ENCODE results near the gene PTPRG. TPM values are rescaled to one million over a fixed set of nuclear protein-coding genes. Genes with fewer than 3 reads are reported as not detected.
A peak's percentile ranks its signal among the peaks of the same experiment; 100 is the strongest.

PTPRG gene
- total and polyA plus RNA-seq, 2 experiments from 2014 or later, result 24.4 to 131 TPM

GRCh38 chr3:61839256-61839655 lies 277.9 kb downstream of the PTPRG start (continued):
- no peak for TF ChIP-seq ZNF462 (CRISPR knock-in tag; IDR thresholded peaks at IDR 0.05)

- Mint-ChIP-seq H3K36me3 (ENCODE audit: low read depth) (peaks cover 8% of the 10 kb centered on the region; the same call in 2 of the 3 replicates), H3K4me3 (no peak overlapping the region), H3K27me3 (ENCODE audit: insufficient read depth, low read depth, poor library complexity) (peaks cover 3% of the 10 kb centered on the region), H3K9me3 (no peaks in the 10 kb centered on the region), H3K27ac (peak overlapping the region; percentile 56; the same call in 1 of the 2 replicates), H3K4me1 (peaks cover 52% of the 10 kb centered on the region)
- Histone ChIP-seq H3K4me1 (ENCODE audit: insufficient read depth) (peaks cover 39% of the 10 kb centered on the region), H3K9me2 (ENCODE audit: insufficient read depth) (no peaks in the 10 kb centered on the region), H3K36me3 (ENCODE audit: insufficient read depth) (no peaks in the 10 kb centered on the region), H3K27ac (ENCODE audit: low read depth) (no peak overlapping the region), H4K20me1 (replicated peaks; ENCODE audit: insufficient read depth) (no peaks in the 10 kb centered on the region; the same call in 1 of the 2 replicates), H3K4me2 (no peak overlapping the region), H2AFZ (no peak overlapping the region), H3F3A (replicated peaks; ENCODE audit: low read depth) (no peaks in the 10 kb centered on the region), H3K79me2 (replicated peaks; ENCODE audit: insufficient read depth) (peaks cover 85% of the 10 kb centered on the region), H3K27me3 (ENCODE audit: insufficient read depth) (no peaks in the 10 kb centered on the region), H3K4me3 (no peak overlapping the region)
- DNase-seq (ENCODE audit: low spot score) (no peak), ATAC-seq (no peak)
- TF ChIP-seq NANOG (IDR thresholded peaks at IDR 0.05; ENCODE audit: borderline replicate concordance) (no peak), JUNB (IDR thresholded peaks at IDR 0.05; ENCODE audit: unreplicated experiment) (no peak), EZH2 (IDR thresholded peaks at IDR 0.05; ENCODE audit: low read depth, unreplicated experiment) (no peak), ZNF462 (CRISPR knock-in tag; IDR thresholded peaks at IDR 0.05) (no peak), CREB1 (CRISPR knock-in tag; IDR thresholded peaks at IDR 0.05; ENCODE audit: low read depth) (no peak), CTCF (conservative IDR thresholded peaks at IDR 0.05; ENCODE audit: low read depth in 2 of 2) (no peak)
These were observed 279.9 kb downstream of the PTPRG start for GRCh38 chr3:61841111-61841845.

Data from GM23338 (cell line).